Activated CD8-positive, alpha-beta T cell treated with anti-CD3 and anti-CD28 coated beads for 36 hours (primary cell): ENCODE data around the gene GALNT1. TPM values are rescaled to one million over a fixed set of nuclear protein-coding genes. Genes with fewer than 3 reads are reported as not detected.

Experiments
- ATAC-seq: fragments of 200-7000 bp; cut with Tn5 transposase; one replicate; pipeline ENCODE4 v1.10.0; 2021; ENCODE audit warnings: mild to moderate bottlenecking, moderate library complexity
- CTCF ChIA-PET: fragments of 350-600 bp; sonication (Branson Sonifier 250); formaldehyde crosslinking; loops from one replicate; lab custom pipeline; 2021; ENCODE audit warnings: antibody characterized with exemption; lab: Charles Lee
- POLR2A ChIA-PET: fragments of 350-600 bp; sonication (Branson Sonifier 250); formaldehyde crosslinking; loops from one replicate; lab custom pipeline; 2021; ENCODE audit warnings: antibody characterized with exemption; lab: Charles Lee
- DNase-seq: peaks from one replicate; pipeline ENCODE4 v3.0.0-alpha.2; 2020
- H3K27ac Mint-ChIP-seq: one replicate; pipeline ENCODE4 v1.8.0; 2021; ENCODE audit warnings: mild to moderate bottlenecking, mixed read lengths
- H3K27me3 Mint-ChIP-seq: one replicate; pipeline ENCODE4 v1.8.0; 2021; ENCODE audit warnings: mixed read lengths
- H3K36me3 Mint-ChIP-seq: one replicate; pipeline ENCODE4 v1.8.0; 2021; ENCODE audit warnings: low read depth, mixed read lengths
- H3K4me1 Mint-ChIP-seq: one replicate; pipeline ENCODE4 v1.8.0; 2021; ENCODE audit warnings: low read depth, mixed read lengths
- H3K4me3 Mint-ChIP-seq: one replicate; pipeline ENCODE4 v1.8.0; 2021; ENCODE audit warnings: mild to moderate bottlenecking, moderate library complexity, mixed read lengths
- H3K9me3 Mint-ChIP-seq: one replicate; pipeline ENCODE4 v1.8.0; 2021; ENCODE audit warnings: mixed read lengths
- intact Hi-C: fragments of 100-400 bp; cut with micrococcal nuclease; formaldehyde crosslinking; loops from one replicate; pipeline ENCODE4 v1.10.0; 2022
- total RNA-seq, 2 experiments: library from RNA; stranded (reverse); gene quantifications; one replicate each; pipeline ENCODE4 v1.2.3, GENCODE V29; 2021
- TF ChIP-seq, protein P1 (sequence below): fragments of 200-600 bp; IDR thresholded peaks from one replicate; pipeline ENCODE4 v1.8.0; 2022; ENCODE audit warnings: antibody characterized with exemption, mild to moderate bottlenecking

The GALNT1 gene
- total RNA-seq, 2 experiments from 2014 or later: 38.2 to 38.8 TPM

DNA sequence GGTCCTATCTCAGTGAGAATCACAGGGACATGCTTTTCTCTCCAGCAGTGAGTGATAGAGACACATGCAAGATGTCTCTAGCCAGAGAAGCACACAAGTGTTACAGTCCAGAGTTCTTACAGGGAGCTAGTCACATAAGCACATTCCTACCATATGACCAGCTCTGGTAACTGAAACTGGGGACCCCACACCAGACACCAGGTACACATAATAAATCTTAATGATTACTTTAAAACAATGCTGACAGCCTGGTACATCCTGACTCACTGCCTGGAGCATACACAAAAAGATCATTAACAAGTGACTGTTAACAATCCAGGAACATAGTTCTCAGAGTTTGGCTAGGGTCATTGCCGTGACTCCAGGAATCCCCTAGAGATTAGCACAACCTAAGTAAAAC, 53.6 kb downstream of the GALNT1 start:
- Mint-ChIP-seq H3K4me1 (no peaks in the 10 kb centered on the region), H3K9me3 (peaks cover 15% of the 10 kb centered on the region)

DNA sequence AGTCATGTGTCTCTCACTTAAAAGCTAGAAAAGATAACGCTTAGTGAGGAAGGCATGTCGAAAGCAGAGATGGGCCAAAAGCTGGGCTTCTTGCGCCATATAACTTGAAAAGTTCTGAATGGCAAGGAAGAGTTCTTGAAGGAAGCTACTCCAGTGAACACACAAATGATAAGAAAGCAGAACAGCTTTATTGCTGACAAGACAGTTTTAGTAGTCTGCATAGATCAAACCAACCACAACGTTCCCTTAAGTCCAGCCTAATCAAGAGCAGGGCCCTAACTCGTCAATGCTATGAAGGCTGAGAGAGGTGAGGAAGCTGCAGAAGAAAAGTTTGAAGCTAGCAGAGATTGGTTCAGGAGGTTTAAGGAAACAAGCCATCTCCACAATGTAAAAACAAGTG, 55.7 kb downstream of the GALNT1 start:
- TF ChIP-seq, protein P1, sequence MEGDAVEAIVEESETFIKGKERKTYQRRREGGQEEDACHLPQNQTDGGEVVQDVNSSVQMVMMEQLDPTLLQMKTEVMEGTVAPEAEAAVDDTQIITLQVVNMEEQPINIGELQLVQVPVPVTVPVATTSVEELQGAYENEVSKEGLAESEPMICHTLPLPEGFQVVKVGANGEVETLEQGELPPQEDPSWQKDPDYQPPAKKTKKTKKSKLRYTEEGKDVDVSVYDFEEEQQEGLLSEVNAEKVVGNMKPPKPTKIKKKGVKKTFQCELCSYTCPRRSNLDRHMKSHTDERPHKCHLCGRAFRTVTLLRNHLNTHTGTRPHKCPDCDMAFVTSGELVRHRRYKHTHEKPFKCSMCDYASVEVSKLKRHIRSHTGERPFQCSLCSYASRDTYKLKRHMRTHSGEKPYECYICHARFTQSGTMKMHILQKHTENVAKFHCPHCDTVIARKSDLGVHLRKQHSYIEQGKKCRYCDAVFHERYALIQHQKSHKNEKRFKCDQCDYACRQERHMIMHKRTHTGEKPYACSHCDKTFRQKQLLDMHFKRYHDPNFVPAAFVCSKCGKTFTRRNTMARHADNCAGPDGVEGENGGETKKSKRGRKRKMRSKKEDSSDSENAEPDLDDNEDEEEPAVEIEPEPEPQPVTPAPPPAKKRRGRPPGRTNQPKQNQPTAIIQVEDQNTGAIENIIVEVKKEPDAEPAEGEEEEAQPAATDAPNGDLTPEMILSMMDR: no peak
- Mint-ChIP-seq H3K36me3 (peaks cover 21% of the 10 kb centered on the region), H3K4me3 (no peak overlapping the region), H3K27me3 (no peaks in the 10 kb centered on the region), H3K9me3 (peaks cover 12% of the 10 kb centered on the region), H3K4me1 (no peaks in the 10 kb centered on the region), H3K27ac (no peak overlapping the region)
- ChIA-PET CTCF (interaction anchor here (1.2 kb wide), 1 partner anchor 25 kb away, joined by 3 read pairs; no protein-coding TSS in a partner anchor), POLR2A (no interaction called here)
- DNase-seq (no peak), ATAC-seq (no peak)
- intact Hi-C loops: no loop called here

More for the DNA sequence above, 53.6 kb downstream of the GALNT1 start:
- Mint-ChIP-seq H3K27ac (no peak overlapping the region), H3K4me3 (no peak overlapping the region), H3K27me3 (no peaks in the 10 kb centered on the region), H3K36me3 (peaks cover 19% of the 10 kb centered on the region)
- TF ChIP-seq, protein P1: no peak
- CTCF ChIA-PET: no interaction called here
- intact Hi-C loops: no loop called here
- POLR2A ChIA-PET: no interaction called here
- DNase-seq (no peak), ATAC-seq (no peak)

DNA sequence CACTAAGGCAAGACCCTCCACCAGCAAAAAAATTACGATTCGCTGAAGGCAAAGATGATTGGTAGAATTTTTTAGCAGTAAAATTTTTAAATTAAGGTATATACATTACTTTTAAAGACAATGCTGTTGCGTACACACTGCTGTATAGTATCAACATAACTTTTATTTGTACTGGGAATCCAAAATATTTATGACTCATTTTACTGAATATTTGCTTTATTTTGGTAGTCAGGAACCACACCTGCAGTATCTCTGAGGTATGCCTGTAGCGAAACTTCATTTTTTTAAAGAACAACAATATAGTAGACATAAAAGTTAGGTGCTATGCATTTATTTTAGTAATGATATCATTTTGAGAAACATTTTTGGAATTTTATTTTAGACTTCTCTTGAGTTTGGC, 57.8 kb downstream of the GALNT1 start:
- no peak overlapping the region for H3K4me3 Mint-ChIP-seq
- no peak overlapping the region for H3K27ac Mint-ChIP-seq
- peaks cover 26% of the 10 kb centered on the region for H3K36me3 Mint-ChIP-seq
- H3K4me1 Mint-ChIP-seq: no peaks in the 10 kb centered on the region
- TF ChIP-seq, protein P1: no peak
- ATAC-seq: no peak
- intact Hi-C loops: no loop called here
- H3K27me3 Mint-ChIP-seq: no peaks in the 10 kb centered on the region
- no peak for DNase-seq
- POLR2A ChIA-PET: no interaction called here
- CTCF ChIA-PET: no interaction called here
- H3K9me3 Mint-ChIP-seq: peaks cover 12% of the 10 kb centered on the region

DNA sequence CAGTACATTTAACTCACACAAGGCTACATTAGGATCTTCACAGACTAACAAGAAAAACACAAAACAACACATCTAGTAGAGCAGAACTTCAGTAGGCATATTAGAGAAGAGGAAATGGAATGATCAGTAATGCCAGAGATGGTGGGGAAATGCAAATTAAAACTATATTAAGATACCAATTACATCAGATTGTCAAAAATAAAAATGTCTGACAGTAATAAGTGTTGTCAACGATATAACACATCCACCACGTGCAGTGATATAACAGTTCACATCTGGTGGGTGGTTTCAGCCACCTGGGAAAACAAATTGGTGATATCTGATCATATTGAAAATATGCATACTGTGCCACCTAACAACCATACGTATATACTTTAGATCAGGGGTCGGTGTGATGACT, 59.9 kb downstream of the GALNT1 start:
- Mint-ChIP-seq H3K27me3 (no peaks in the 10 kb centered on the region), H3K27ac (no peak overlapping the region), H3K4me3 (no peak overlapping the region), H3K9me3 (peaks cover 18% of the 10 kb centered on the region), H3K36me3 (peaks cover 28% of the 10 kb centered on the region), H3K4me1 (peaks cover 2% of the 10 kb centered on the region)
- ChIA-PET POLR2A (no interaction called here), CTCF (no interaction called here)
- DNase-seq (no peak), ATAC-seq (no peak)
- intact Hi-C loops: no loop called here
- TF ChIP-seq, protein P1: no peak

DNA sequence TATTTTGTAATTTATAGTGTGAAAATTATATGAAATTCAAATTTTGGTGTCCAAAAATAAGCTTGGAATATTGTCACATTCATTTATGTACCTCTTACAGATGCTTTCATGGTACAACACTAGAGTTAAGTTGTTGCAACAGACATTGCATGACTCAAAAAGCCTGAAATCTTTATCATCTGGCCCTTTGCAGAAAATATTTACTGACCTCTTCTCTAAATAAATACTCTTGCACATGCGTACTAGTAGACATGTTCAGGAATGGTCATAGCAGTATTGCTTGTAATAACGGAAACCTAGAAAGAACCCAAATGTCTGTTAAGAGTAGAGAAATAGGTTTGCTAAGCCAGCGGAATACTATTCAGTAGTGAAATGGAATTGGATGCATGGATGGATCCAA, 60.4 kb downstream of the GALNT1 start:
- H3K4me3 Mint-ChIP-seq: no peak overlapping the region
- no peaks in the 10 kb centered on the region for H3K27me3 Mint-ChIP-seq
- ATAC-seq (no peak), DNase-seq (no peak)
- H3K9me3 Mint-ChIP-seq: peaks cover 18% of the 10 kb centered on the region
- H3K4me1 Mint-ChIP-seq: peaks cover 7% of the 10 kb centered on the region
- peaks cover 27% of the 10 kb centered on the region for H3K36me3 Mint-ChIP-seq
- CTCF ChIA-PET: no interaction called here
- POLR2A ChIA-PET: no interaction called here
- TF ChIP-seq, protein P1: no peak
- H3K27ac Mint-ChIP-seq: no peak overlapping the region
- intact Hi-C loops: no loop called here
